Measurements from ENCODE around the gene PRIM1. TPM values are rescaled to one million over a fixed set of nuclear protein-coding genes. Genes with fewer than 3 reads are reported as not detected.

PRIM1 gene
- total RNA-seq, result 8.8 and 13.6 TPM in 2 replicates

GRCh38 chr12:56751712-56752598, at the start of gene PRIM1:
TSS of gene PRIM1 (minus strand) at chr12:56752323. CDS start at chr12:56752298, 25 bp downstream.

GRCh38 chr12:56724972-56725722, 27.0 kb downstream of the PRIM1 start, which contains the start of gene NACA:
TSS of gene NACA (minus strand) at chr12:56725299. CDS start at chr12:56724521, 778 bp downstream.

GRCh38 chr12:56688129-56688845, 63.8 kb downstream of the PRIM1 start, which contains the start of gene PTGES3:
TSS of gene PTGES3 (minus strand) at chr12:56688284. CDS start at chr12:56687999, 285 bp downstream.

Other genes with a start within 250 kb of the PRIM1 start
- gene RBMS2, start 230.5 kb downstream of the PRIM1 start, total RNA-seq, result 25.3 and 26.5 TPM in 2 replicates
- gene BAZ2A, start 122.0 kb downstream of the PRIM1 start, total RNA-seq, result 29.7 and 43.0 TPM in 2 replicates
- 452 and 486 TPM in 2 replicates for gene ATP5F1B, start 106.3 kb downstream of the PRIM1 start, total RNA-seq
- gene PTGES3, start 64.0 kb downstream of the PRIM1 start, total RNA-seq, result 97.6 and 113 TPM in 2 replicates
- 1,164 and 2,115 TPM in 2 replicates for gene NACA, start 27.0 kb downstream of the PRIM1 start, total RNA-seq
- gene HSD17B6, start 11.0 kb upstream of the PRIM1 start, total RNA-seq, result 0.65 and 2.4 TPM in 2 replicates
- gene SDR9C7, start 182.1 kb upstream of the PRIM1 start, total RNA-seq, result 0.08 TPM in 1 of 2 replicates, not detected in the other
- gene RDH16, start 205.3 kb upstream of the PRIM1 start, total RNA-seq, result under 0.01 and 0.56 TPM in 2 replicates